Stimulated activated CD8-positive, alpha-beta memory T cell treated with anti-CD3 and anti-CD28 coated beads, Interleukin-7, amount 100 ng/mL, for 1 hour (primary cell): ENCODE measurements around the gene FBXO44.

Experiments
- DNase-seq, 2 donors: peaks; one replicate each; pipeline ENCODE4 v3.0.0-alpha.2; 2020; ENCODE audit warnings: low read depth in 2 of 2

The FBXO44 gene

DNA sequence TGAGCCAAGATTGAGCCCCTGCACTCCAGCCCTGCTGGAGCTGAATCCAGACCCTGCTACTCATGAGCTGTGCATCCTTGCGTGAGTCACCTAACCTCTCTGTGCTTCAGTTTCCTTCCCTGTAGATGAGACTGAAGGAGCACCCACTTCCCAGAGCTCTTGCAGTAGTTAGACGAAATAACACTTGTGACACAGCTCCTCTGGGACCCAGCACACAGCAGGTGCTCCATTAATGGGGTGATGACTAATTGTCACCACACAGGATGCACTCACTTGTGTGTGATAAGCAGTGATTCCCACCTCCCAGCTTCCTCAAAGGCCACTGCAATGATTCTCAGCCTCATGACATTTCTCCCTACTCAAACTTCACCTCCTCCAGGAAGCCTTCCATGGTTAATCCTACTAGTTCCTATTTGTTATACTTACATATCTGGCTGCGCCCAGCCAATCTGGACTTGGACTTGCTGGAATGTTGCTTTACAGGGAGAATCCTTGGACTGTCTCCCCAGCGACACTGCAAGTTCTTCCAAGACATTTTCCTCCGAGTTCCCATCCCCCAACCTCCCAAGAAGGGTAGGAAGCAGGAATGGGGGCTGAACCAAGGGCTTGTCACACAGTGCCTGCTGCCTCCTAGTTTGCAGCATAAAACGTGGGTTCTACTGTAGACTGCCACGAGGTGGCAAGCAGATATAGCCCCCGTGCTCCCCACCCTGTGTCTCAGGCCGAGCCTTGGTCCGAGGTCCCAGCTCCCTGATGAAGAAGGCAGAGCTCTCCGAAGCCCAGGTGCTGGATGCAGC, 54.1 kb downstream of the FBXO44 start:
- no peak for DNase-seq

DNA sequence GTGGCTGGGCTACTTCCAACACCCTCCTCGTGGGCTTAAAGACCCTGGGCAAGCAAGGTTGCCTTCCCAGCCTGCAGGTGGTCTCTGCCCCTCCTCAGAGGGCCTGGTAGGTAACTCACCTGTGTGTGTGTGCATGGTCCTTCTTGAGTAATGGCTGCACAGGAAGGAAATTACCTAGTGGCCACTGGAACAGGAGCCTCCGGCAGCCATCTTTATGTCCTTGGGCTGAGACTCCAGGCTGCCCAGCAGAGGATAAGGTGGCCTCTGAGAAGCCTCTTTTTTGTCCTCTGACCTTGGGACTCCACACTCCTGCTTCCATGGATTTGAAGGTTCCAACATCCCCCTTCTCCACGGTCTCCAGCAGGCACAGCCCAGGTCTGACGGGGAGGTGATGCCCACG, 56.8 kb downstream of the FBXO44 start:
- no peak for DNase-seq

DNA sequence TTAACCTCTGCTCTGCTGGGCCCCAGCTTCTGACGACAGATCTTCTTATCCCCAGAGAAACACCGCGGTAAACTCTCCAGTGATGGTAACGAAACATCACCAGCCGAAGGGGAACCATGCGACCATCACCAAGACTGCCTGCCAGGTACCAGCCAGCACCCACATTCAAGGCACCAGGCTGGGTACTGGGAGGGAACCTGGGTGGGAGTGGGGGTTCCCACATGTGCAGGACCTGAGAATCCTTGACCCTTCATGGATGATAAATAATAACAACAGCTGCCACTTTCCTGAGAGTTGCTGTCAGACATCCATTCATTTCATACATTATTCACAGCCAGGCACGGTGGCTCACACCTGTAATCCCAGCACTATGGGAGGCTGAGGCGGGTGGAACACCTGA, 57.6 kb downstream of the FBXO44 start:
- no peak for DNase-seq
